Endodermal cell (in vitro differentiated cells): Measurements from ENCODE around the gene ZNF394. TPM values are rescaled to one million over a fixed set of nuclear protein-coding genes. Genes with fewer than 3 reads are reported as not detected.
A peak's percentile ranks its signal among the peaks of the same experiment; 100 is the strongest.

Experiments
- DNase-seq: peaks from one replicate; pipeline ENCODE4 v3.0.0-alpha.2; 2017
- H3K27ac ChIP-seq: 2 replicates; pipeline ENCODE4 v1.5.1; 2013; ENCODE audit warnings: mild to moderate bottlenecking, low read depth, low read length, moderate library complexity
- H3K27me3 ChIP-seq: 2 replicates; pipeline ENCODE4 v1.6.1; 2013; ENCODE audit warnings: mild to moderate bottlenecking, low read length, moderate library complexity; ENCODE audit not compliant: insufficient read depth, control insufficient read depth, poor library complexity, severe bottlenecking
- H3K36me3 ChIP-seq: 2 replicates; pipeline ENCODE4 v1.7.0; 2013; ENCODE audit warnings: mild to moderate bottlenecking, low read length, moderate library complexity; ENCODE audit not compliant: control insufficient read depth, insufficient read depth
- H3K4me1 ChIP-seq: one replicate; pipeline ENCODE4 v1.7.0; 2013; ENCODE audit warnings: low read length; ENCODE audit not compliant: control insufficient read depth, insufficient read depth
- H3K4me3 ChIP-seq: 2 replicates; pipeline ENCODE4 v1.5.1; 2013; ENCODE audit warnings: mild to moderate bottlenecking, low read length, moderate library complexity
- H3K9ac ChIP-seq: 2 replicates; pipeline ENCODE4 v1.6.1; 2013; ENCODE audit warnings: mild to moderate bottlenecking, low read length, moderate library complexity; ENCODE audit not compliant: poor library complexity, severe bottlenecking; ENCODE audit errors: extremely low read depth
- H3K9me3 ChIP-seq: 2 replicates; pipeline ENCODE4 v1.6.1; 2013; ENCODE audit warnings: mild to moderate bottlenecking, low read length, moderate library complexity; ENCODE audit not compliant: control insufficient read depth
- H3K27ac Mint-ChIP-seq: 2 replicates; pipeline ENCODE4 v1.8.0; 2020; ENCODE audit warnings: mixed read lengths
- H3K27me3 Mint-ChIP-seq: 2 replicates; pipeline ENCODE4 v1.8.0; 2021; ENCODE audit warnings: mild to moderate bottlenecking, mixed read lengths; ENCODE audit not compliant: insufficient read depth
- H3K36me3 Mint-ChIP-seq: 2 replicates; pipeline ENCODE4 v1.8.0; 2020; ENCODE audit warnings: low read depth, mixed read lengths
- H3K4me1 Mint-ChIP-seq: 2 replicates; pipeline ENCODE4 v1.8.0; 2020; ENCODE audit warnings: mixed read lengths
- H3K4me3 Mint-ChIP-seq: 2 replicates; pipeline ENCODE4 v1.8.0; 2020; ENCODE audit warnings: mild to moderate bottlenecking, moderate library complexity, mixed read lengths
- H3K9me3 Mint-ChIP-seq: 2 replicates; pipeline ENCODE4 v1.8.0; 2020; ENCODE audit warnings: mild to moderate bottlenecking, mixed read lengths
- WGBS, 2 experiments: methylation state at CpG; one replicate each; pipeline versions ENCODE4 v1.1.5 to v1.1.7; 2013; ENCODE audit warnings: missing lambda C conversion rate in 2 of 2, mixed read lengths in 1 of 2; ENCODE audit not compliant: insufficient coverage in 1 of 2, insufficient read length in 1 of 2; 5-methylcytosine and 5-hydroxymethylcytosine counted together
- total RNA-seq, 2 donors: library from RNA; stranded (reverse); fragmentation: NEBNext Ultra II Directional in 1 of 2; extraction: Animal tissue kit (Norgen Biotek cat#: 25700) in 1 of 2; gene quantifications; 2 replicates in 1 of 2; 3 replicates in 1 of 2; pipeline ENCODE4 v1.2.1, GENCODE V29; 2021
- TF ChIP-seq, protein P1 (sequence below): fragments of 200-600 bp; sonication (generic); conservative IDR thresholded peaks from 2 replicates; pipeline ENCODE4 v1.5.0; 2021; ENCODE audit warnings: antibody characterized with exemption, mild to moderate bottlenecking

ZNF394 gene
- total RNA-seq, 2 donors from 2014 or later: 21.0 to 22.0 TPM

DNA sequence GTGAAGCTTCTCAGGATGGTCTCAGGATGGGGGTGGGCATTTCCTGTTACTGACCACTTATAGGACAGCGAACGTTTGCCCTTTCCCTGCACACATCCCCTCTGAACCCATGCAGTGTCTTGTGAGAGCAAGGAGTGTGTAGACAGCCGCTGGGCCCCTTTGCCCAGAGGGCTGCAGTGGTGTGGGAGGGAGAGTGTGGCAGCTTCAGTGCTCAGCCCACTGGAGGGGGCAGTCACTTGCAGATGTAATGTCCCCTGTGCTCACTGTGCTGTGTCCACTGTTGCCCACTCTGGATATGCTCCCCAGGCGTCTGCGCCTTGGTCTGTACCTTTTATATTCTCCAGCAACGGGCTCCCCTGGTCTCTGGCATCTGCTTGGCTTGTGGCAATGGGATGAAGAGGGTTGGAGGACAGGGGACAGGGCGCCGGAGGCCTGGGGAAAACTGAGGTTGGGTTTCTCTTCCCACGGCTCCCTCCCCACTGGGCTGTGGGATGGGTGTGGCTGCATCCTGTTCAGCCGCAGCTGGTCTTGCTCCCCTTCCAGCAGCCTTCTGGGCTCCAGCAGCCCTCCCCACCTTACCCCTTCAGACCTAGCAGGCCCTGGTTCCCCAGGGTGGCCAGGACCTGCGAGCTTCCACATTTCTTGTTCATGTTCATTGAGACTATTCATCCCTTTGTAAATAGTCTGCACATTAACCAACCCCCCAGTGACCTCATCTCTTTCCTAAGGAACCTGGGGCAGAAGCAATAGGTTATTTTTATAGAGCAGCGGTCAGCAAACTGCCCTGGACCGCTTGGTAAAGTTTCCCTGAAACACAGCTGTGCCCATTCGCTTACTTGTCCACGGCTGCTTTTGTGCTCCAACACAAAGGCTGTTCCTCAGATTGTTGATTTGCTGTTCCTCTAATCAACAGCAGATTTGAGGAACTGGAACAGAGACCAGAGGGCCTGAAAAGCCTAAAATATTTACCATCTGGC is 21.3 kb downstream of the ZNF394 start:
- peaks cover 62% of the 10 kb centered on the region for H3K36me3 ChIP-seq
- Mint-ChIP-seq H3K27ac (no peak overlapping the region), H3K4me1 (no peaks in the 10 kb centered on the region), H3K9me3 (no peaks in the 10 kb centered on the region), H3K36me3 (peaks cover 45% of the 10 kb centered on the region), H3K4me3 (no peak overlapping the region), H3K27me3 (no peaks in the 10 kb centered on the region)
- no peaks in the 10 kb centered on the region for H3K9me3 ChIP-seq
- no peaks in the 10 kb centered on the region for H3K4me1 ChIP-seq
- no peak for DNase-seq
- H3K4me3 ChIP-seq: no peak overlapping the region
- 91 to 96% methylated on average over 10 to 15 of the region's 15 CpGs for WGBS, 2 experiments
- H3K27me3 ChIP-seq: no peaks in the 10 kb centered on the region
- TF ChIP-seq, protein P1, sequence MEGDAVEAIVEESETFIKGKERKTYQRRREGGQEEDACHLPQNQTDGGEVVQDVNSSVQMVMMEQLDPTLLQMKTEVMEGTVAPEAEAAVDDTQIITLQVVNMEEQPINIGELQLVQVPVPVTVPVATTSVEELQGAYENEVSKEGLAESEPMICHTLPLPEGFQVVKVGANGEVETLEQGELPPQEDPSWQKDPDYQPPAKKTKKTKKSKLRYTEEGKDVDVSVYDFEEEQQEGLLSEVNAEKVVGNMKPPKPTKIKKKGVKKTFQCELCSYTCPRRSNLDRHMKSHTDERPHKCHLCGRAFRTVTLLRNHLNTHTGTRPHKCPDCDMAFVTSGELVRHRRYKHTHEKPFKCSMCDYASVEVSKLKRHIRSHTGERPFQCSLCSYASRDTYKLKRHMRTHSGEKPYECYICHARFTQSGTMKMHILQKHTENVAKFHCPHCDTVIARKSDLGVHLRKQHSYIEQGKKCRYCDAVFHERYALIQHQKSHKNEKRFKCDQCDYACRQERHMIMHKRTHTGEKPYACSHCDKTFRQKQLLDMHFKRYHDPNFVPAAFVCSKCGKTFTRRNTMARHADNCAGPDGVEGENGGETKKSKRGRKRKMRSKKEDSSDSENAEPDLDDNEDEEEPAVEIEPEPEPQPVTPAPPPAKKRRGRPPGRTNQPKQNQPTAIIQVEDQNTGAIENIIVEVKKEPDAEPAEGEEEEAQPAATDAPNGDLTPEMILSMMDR: no peak
- H3K27ac ChIP-seq: no peak overlapping the region
- H3K9ac ChIP-seq: no peak overlapping the region

DNA sequence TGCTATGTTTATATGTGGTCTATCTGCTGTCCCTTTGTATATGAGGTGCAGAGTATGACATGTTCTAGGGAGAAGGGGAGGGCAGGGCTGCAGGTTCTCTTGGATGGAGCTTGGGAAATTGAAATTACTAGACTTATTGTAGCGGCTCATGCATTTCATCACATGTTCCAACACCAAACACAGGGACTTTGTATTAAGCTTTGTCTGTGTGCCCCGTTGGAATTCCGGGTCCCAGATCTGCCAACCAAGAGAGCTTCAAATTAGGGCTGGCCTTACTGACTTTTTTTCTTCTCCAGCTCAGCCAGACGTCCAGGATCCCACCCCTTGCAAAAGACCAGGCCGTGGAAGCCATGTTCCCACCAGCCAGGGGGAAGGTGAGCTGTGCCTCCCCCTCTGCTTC is 24.0 kb downstream of the ZNF394 start:
- no peak overlapping the region for H3K27ac Mint-ChIP-seq

DNA sequence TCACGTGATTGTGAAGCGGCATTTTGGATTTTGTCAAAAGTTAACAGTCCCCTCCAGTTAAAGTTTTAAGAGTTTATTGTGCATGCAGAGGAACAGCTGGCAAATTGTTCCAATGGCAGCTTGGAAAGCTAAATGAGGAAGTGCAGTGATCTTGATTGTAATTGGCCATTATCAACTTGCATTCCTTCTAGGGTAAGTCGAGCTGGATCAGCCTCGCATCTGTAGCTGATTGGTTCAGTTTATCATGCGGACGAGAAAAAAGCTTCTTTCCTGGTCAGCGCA is 26.8 kb downstream of the ZNF394 start:
- peak overlapping the region; percentile 91 for H3K4me3 Mint-ChIP-seq
- TF ChIP-seq, protein P1: no peak

More for the DNA sequence above, 24.0 kb downstream of the ZNF394 start:
- no peaks in the 10 kb centered on the region for H3K4me1 ChIP-seq
- no peak overlapping the region for H3K4me3 ChIP-seq
- H3K4me3 Mint-ChIP-seq: no peak overlapping the region
- DNase-seq: no peak
- no peaks in the 10 kb centered on the region for H3K27me3 ChIP-seq
- peaks cover 4% of the 10 kb centered on the region for H3K4me1 Mint-ChIP-seq
- no peaks in the 10 kb centered on the region for H3K27me3 Mint-ChIP-seq
- 93 to 97% methylated on average over 4 to 5 of the region's 5 CpGs for WGBS, 2 experiments
- H3K9me3 Mint-ChIP-seq: no peaks in the 10 kb centered on the region
- peaks cover 42% of the 10 kb centered on the region for H3K36me3 ChIP-seq
- H3K36me3 Mint-ChIP-seq: peaks cover 34% of the 10 kb centered on the region
- TF ChIP-seq, protein P1: no peak
- H3K9me3 ChIP-seq: no peaks in the 10 kb centered on the region
- no peak overlapping the region for H3K9ac ChIP-seq
- no peak overlapping the region for H3K27ac ChIP-seq

More for the DNA sequence above, 26.8 kb downstream of the ZNF394 start:
- Histone ChIP-seq H3K4me3 (peak overlapping the region; percentile 99), H3K27ac (no peak overlapping the region), H3K27me3 (no peaks in the 10 kb centered on the region), H3K36me3 (peaks cover 16% of the 10 kb centered on the region), H3K4me1 (no peaks in the 10 kb centered on the region), H3K9ac (peak overlapping the region; percentile 88), H3K9me3 (no peaks in the 10 kb centered on the region)
- H3K4me1 Mint-ChIP-seq: peaks cover 8% of the 10 kb centered on the region
- 0 to 6% methylated on average over 3 to 7 of the region's 7 CpGs for WGBS, 2 experiments
- H3K27ac Mint-ChIP-seq: peak overlapping the region; percentile 97
- peak; percentile 67 for DNase-seq
- peaks cover 2% of the 10 kb centered on the region for H3K27me3 Mint-ChIP-seq
- no peaks in the 10 kb centered on the region for H3K9me3 Mint-ChIP-seq
- peaks cover 17% of the 10 kb centered on the region for H3K36me3 Mint-ChIP-seq
